Measurements from ENCODE around the gene IGF2.

Gene IGF2

DNA sequence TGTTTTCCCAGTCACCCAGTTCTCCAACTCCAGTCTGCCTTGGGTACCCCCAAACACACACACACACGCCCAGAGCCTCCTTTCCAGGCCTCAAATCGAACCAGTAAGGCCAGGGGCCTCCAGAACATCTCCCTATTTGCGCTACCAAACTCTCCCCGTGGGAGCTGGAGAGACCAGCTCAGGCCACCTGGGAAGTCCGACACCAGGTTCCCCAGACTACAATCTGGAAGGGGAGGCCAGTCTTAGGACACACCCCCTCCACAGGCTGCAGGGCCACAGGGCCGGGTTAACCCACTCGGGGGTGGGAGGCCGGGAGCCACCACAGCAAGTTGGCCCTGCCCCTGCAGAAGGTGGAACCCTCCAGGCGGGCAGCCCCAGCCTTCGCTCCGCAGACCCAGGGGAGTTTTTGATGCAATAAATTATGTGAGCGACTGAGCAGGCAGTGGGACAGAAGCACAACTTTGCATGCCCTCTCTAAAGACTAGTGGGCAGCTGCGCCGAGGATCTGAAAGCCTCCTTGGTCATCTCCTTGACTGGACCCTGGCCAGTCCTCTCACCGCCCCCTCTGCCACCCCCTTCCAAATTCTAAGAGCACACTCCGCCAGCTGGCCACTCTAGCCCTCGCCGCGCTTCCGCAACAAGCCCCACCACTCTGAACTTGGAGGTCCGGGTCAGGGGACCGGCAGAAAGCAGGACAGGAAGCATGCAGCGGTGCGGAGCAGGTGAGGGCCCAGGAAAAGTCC is 2.8 kb downstream of the IGF2 start:
- no peak overlapping the region for H3K4me3 ChIP-seq (ENCODE audit: low read length)
- TF ChIP-seq, protein P1, sequence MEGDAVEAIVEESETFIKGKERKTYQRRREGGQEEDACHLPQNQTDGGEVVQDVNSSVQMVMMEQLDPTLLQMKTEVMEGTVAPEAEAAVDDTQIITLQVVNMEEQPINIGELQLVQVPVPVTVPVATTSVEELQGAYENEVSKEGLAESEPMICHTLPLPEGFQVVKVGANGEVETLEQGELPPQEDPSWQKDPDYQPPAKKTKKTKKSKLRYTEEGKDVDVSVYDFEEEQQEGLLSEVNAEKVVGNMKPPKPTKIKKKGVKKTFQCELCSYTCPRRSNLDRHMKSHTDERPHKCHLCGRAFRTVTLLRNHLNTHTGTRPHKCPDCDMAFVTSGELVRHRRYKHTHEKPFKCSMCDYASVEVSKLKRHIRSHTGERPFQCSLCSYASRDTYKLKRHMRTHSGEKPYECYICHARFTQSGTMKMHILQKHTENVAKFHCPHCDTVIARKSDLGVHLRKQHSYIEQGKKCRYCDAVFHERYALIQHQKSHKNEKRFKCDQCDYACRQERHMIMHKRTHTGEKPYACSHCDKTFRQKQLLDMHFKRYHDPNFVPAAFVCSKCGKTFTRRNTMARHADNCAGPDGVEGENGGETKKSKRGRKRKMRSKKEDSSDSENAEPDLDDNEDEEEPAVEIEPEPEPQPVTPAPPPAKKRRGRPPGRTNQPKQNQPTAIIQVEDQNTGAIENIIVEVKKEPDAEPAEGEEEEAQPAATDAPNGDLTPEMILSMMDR (conservative IDR thresholded peaks at IDR 0.05; ENCODE audit: low read depth, low read length) = no peak
- no peak for DNase-seq (ENCODE audit: low read depth)

DNA sequence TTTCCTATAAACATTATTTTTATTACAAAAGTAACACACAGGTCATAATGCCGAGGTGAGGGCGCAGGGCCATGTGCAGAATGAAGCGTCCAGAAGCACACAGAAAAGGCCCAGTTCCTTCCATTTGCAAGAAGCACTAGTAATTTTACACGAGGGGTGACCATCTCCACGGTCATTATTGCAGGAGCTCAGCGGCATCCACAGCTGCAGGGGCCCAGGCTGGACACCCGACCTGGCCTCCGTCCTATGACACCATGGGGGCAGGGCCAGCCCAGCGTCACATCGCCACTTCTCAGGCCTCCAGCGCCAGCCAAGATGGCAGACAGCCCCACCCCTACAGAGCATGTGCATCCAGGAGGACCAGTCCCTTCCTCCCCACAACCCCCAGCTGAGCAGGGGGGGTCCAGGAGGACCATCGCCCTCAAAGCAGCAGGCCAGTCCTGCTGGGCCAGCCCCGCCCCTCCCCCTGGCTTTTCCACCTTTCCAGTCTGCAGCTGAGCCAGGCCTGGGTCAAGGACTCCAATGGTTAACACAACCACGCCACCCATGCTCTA is 3.5 kb downstream of the IGF2 start:
- H3K4me3 ChIP-seq (ENCODE audit: low read length) = no peak overlapping the region
- TF ChIP-seq, protein P1 (conservative IDR thresholded peaks at IDR 0.05; ENCODE audit: low read depth, low read length) = no peak
- no peak for DNase-seq (ENCODE audit: low read depth)

DNA sequence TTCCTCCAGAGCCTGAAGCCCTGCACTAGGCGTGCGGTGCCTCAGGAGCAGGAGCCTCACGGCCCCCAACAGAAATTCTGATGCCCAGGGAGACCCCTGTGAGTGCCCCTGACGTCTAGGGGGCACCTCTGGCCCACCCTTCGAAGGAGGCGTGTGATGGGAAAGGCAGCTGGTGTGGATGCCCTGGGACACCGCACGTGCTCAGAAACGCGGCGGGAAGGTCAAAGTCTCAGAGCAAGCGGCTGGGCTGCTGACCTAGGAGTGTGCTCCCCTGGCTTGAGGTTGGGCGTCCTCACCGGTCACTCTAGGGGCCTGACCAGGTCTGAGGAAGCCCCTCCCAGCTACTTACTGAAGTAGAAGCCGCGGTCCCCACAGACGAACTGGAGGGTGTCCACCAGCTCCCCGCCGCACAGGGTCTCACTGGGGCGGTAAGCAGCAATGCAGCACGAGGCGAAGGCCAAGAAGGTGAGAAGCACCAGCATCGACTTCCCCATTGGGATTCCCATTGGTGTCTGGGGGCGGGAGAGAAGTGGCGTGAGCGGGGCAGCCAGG is 4.1 kb downstream of the IGF2 start:
- H3K4me3 ChIP-seq (ENCODE audit: low read length) = no peak overlapping the region
- DNase-seq (ENCODE audit: low read depth) = no peak
- TF ChIP-seq, protein P1 (conservative IDR thresholded peaks at IDR 0.05; ENCODE audit: low read depth, low read length) = no peak

DNA sequence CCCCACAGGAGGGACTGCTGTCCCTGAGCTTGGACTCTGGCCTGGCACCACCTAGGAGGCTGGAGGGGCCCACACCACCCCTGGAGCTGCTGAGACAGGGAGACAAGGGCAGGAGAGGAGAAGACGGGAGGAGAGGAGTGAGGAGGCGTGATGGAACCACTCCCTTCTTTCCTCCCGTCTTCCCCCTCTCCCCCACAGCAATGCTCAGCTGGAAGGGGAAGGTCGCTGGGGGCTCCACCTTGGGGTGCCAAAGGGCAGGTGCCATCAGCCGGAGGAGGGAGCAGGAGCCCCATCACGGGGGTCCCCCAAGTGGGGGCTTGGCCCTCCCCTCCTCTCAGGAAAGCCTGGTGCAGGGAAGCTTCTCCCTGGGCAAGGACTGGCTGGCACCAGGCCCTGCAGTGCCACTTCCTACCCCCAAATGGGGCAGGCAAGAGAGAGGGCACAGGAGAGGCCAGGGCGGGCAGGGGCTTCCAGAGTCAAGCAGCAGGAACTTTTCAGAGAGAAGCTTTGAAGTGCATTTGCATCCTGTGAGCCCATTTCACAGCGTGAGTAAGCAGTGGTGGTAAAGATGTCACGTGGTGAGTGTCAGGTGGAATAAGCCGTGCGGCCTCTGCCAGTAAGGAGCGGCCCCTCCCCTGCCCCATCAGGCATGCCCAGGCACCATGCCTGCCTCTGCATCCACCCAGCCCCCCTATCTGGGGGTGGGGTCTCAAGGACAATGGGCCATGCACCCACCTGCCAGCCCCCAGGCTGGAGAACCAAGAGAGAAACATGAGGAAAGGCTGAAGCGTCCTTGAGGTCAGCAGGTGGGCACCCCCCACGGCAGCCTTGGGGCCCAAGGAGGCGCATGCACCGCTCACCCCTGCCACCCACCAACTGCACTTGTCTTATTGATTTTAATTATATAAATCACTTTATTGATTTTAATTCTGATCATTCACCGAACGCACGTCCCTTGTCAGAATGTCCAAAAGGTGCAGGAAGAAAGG is 4.9 kb downstream of the IGF2 start:
- TF ChIP-seq, protein P1 (conservative IDR thresholded peaks at IDR 0.05; ENCODE audit: low read depth, low read length) = no peak
- DNase-seq (ENCODE audit: low read depth) = no peak
- H3K4me3 ChIP-seq (ENCODE audit: low read length) = no peak overlapping the region

DNA sequence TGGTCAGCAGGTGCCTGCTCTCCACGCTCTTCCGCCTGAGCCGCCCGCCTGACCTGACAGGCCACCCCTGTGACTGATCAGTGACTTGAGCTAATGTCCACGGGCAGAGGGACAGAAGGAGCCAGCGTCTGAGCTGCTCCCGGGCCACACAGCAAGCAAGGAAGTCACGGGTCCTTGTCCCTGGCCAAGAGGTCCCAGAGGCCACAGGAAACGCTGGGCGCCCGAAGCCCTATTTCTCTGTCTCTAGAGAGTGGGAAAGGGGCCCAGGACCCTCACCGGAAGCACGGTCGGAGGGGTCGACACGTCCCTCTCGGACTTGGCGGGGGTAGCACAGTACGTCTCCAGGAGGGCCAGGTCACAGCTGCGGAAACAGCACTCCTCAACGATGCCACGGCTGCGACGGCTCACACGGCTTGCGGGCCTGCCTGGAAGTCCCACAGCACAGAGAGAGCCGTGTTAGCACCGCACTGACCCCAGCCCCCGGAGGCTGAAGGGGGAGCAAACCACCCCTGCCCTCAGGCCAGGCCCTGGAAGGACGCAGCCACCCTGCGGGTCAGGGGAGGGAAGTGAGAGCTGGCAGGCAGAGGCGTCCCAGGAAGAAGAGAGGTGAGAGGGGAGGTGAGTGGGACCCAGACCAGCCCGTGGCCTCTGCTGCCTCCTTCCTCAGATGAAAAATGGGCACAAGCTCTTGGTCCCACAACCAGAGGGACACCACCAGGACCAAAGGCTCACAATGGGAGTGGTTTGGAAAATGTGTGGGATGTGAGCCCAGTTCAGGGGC is 5.8 kb downstream of the IGF2 start:
- H3K4me3 ChIP-seq (ENCODE audit: low read length) = no peak overlapping the region
- TF ChIP-seq, protein P1 (conservative IDR thresholded peaks at IDR 0.05; ENCODE audit: low read depth, low read length) = no peak
- no peak for DNase-seq (ENCODE audit: low read depth)

DNA sequence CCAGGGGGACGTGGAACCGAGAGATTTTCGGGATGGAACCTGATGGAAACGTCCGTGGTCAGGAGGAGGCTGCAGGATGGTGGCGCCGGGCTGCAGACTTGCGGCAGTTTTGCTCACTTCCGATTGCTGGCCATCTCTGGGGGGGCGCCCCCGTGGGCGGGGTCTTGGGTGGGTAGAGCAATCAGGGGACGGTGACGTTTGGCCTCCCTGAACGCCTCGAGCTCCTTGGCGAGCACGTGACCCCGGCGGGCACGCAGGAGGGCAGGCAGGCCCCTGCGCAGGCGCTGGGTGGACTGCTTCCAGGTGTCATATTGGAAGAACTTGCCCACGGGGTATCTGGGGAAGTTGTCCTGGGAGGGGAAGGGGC is 6.3 kb downstream of the IGF2 start:
- DNase-seq (ENCODE audit: low read depth) = no peak
- TF ChIP-seq, protein P1 (conservative IDR thresholded peaks at IDR 0.05; ENCODE audit: low read depth, low read length) = no peak
- H3K4me3 ChIP-seq (ENCODE audit: low read length) = no peak overlapping the region
